HepG2 (cell line): ENCODE data around the gene ERVMER34-1. TPM values are rescaled to one million over a fixed set of nuclear protein-coding genes. Genes with fewer than 3 reads are reported as not detected.
A peak's percentile ranks its signal among the peaks of the same experiment; 100 is the strongest.

Source experiments
- ATAC-seq: fragments of 200-7000 bp; cut with Tn5 transposase; 3 replicates; pipeline ENCODE4 v1.9.1; 2020; ENCODE audit warnings: mild to moderate bottlenecking, moderate library complexity
- Bru-seq: library from RNA; stranded (reverse); fragments of 400-500 nt; gene quantifications from one replicate; lab custom pipeline; 2021; lab: Mats Ljungman, UMichigan
- BruChase-seq, 2 experiments: library from RNA; stranded (reverse); fragments of 400-500 nt; gene quantifications; one replicate each; lab custom pipeline; 2021; lab: Mats Ljungman, UMichigan
- BruUV-seq: library from RNA; stranded (reverse); fragments of 400-500 nt; replicated peaks from 2 replicates; lab custom pipeline; 2021; lab: Mats Ljungman, UMichigan
- CTCF ChIA-PET: fragments of 300-600 bp; formaldehyde crosslinking; extraction: SDS; loops from one replicate; lab custom pipeline; 2021; ENCODE audit warnings: low total read pairs, inconsistent platforms, low intra/inter-chr PET ratio; lab: Yijun Ruan, JAX
- POLR2A ChIA-PET: fragments of 350-600 bp; sonication (Branson Sonifier 250); formaldehyde crosslinking; loops from one replicate; lab custom pipeline; 2020; ENCODE audit warnings: antibody characterized with exemption, inconsistent platforms; lab: Yijun Ruan, JAX
- DNase-seq: peaks from one replicate; pipeline ENCODE4 v3.0.0-alpha.2; 2015; ENCODE audit warnings: low spot score
- FAIRE-seq: peaks from 3 replicates; lab custom pipeline; 2011; peaks lifted over from hg19 to GRCh38; lab: Jason Lieb, UNC
- H2AFZ ChIP-seq: one replicate; pipeline ENCODE4 v1.6.1; 2011; ENCODE audit warnings: low read length, inconsistent platforms
- H3K27ac ChIP-seq: fragments of 300-600 bp; 3 replicates; pipeline ENCODE4 v1.8.0; 2011; ENCODE audit warnings: mixed run types, mild to moderate bottlenecking, mixed read lengths, low read length, inconsistent platforms; ENCODE audit not compliant: insufficient read depth; ENCODE audit errors: extremely low read length
- H3K27me3 ChIP-seq, 2 experiments: fragments of 200-600 bp in 1 of 2; 2 replicates in 1 of 2; 3 replicates in 1 of 2; pipeline versions ENCODE4 v1.6.0 to v1.8.0; 2011; ENCODE audit warnings: low read length in 2 of 2, mild to moderate bottlenecking in 2 of 2, moderate library complexity in 2 of 2, inconsistent platforms in 1 of 2; ENCODE audit not compliant: insufficient read depth in 2 of 2, control insufficient read depth in 1 of 2
- H3K36me3 ChIP-seq, 2 experiments: fragments of 200-600 bp in 1 of 2; replicated peaks in 1 of 2; 2 replicates in 1 of 2; 3 replicates in 1 of 2; pipeline versions ENCODE4 v1.5.1 to v1.8.0; 2011; ENCODE audit warnings: low read length in 2 of 2, inconsistent platforms in 1 of 2; ENCODE audit not compliant: insufficient read depth in 2 of 2, control insufficient read depth in 1 of 2
- H3K4me1 ChIP-seq: 2 replicates; pipeline ENCODE4 v1.5.1; 2012; ENCODE audit warnings: low read length, inconsistent platforms; ENCODE audit not compliant: insufficient read depth
- H3K4me2 ChIP-seq: 2 replicates; pipeline ENCODE4 v1.6.0; 2011; ENCODE audit warnings: low read depth, low read length, inconsistent platforms
- H3K4me3 ChIP-seq, 3 experiments: fragments of 200-600 bp in 1 of 3; sonication (generic), shearing (Covaris generic) in 1 of 3; replicated peaks in 1 of 3; 2 replicates each; pipeline ENCODE4 v1.5.1; 2011 to 2016; ENCODE audit warnings: low read length in 3 of 3, inconsistent platforms in 2 of 3, low read depth in 2 of 3, mild to moderate bottlenecking in 2 of 3, control low read depth in 1 of 3, mixed read lengths in 1 of 3; ENCODE audit not compliant: insufficient read depth in 1 of 3
- H3K79me2 ChIP-seq: one replicate; pipeline ENCODE4 v1.6.1; 2011; ENCODE audit warnings: low read length, inconsistent platforms; ENCODE audit not compliant: insufficient read depth
- H3K9ac ChIP-seq: 2 replicates; pipeline ENCODE4 v1.6.0; 2011; ENCODE audit warnings: mild to moderate bottlenecking, low read depth, low read length, inconsistent platforms; ENCODE audit not compliant: insufficient read depth
- H3K9me3 ChIP-seq: 2 replicates; pipeline ENCODE4 v1.5.1; 2012; ENCODE audit warnings: mild to moderate bottlenecking, low read length
- H4K20me1 ChIP-seq: 2 replicates; pipeline ENCODE4 v1.6.0; 2011; ENCODE audit warnings: inconsistent platforms, mild to moderate bottlenecking, low read length, moderate library complexity; ENCODE audit not compliant: insufficient read depth
- GABPB1 ChIP-seq: IDR thresholded peaks from 2 replicates; pipeline ENCODE4 v1.6.1; 2016; ENCODE audit warnings: mild to moderate bottlenecking, missing genetic modification reagents, moderate library complexity, missing compliant biosample characterization
- MLX ChIP-seq: IDR thresholded peaks from 2 replicates; pipeline ENCODE4 v1.6.1; 2016
- POLR2AphosphoS5 ChIP-seq: IDR thresholded peaks from 2 replicates; pipeline ENCODE4 v1.6.1; 2012; ENCODE audit warnings: low read depth, low read length
- SKIL ChIP-seq: sonication (generic); formaldehyde crosslinking; IDR thresholded peaks from 2 replicates; pipeline ENCODE4 v1.8.0; 2022; ENCODE audit warnings: missing genetic modification reagents, mild to moderate bottlenecking, moderate library complexity, borderline replicate concordance
- SNAPC2 ChIP-seq: sonication (generic); formaldehyde crosslinking; IDR thresholded peaks from 2 replicates; pipeline ENCODE4 v1.8.1; 2022; ENCODE audit warnings: mild to moderate bottlenecking, missing genetic modification reagents
- ZBTB26 ChIP-seq: IDR thresholded peaks from 2 replicates; pipeline ENCODE4 v1.6.1; 2016; ENCODE audit warnings: missing compliant biosample characterization, missing genetic modification reagents, borderline replicate concordance
- ZNF264 ChIP-seq: sonication (generic); formaldehyde crosslinking; IDR thresholded peaks from 2 replicates; pipeline ENCODE4 v1.4.0; 2020; ENCODE audit warnings: missing genetic modification reagents
- ZNF577 ChIP-seq: sonication (generic); formaldehyde crosslinking; IDR thresholded peaks from 2 replicates; pipeline ENCODE4 v1.4.0; 2020; ENCODE audit warnings: mild to moderate bottlenecking, low read depth, missing genetic modification reagents, borderline replicate concordance
- ZNF687 ChIP-seq: sonication (generic); formaldehyde crosslinking; IDR thresholded peaks from 2 replicates; pipeline ENCODE4 v1.5.1; 2020; ENCODE audit warnings: mild to moderate bottlenecking, missing genetic modification reagents, moderate library complexity
- ZSCAN30 ChIP-seq: sonication (generic); formaldehyde crosslinking; IDR thresholded peaks from 2 replicates; pipeline ENCODE4 v1.5.0; 2020; ENCODE audit warnings: mild to moderate bottlenecking, missing genetic modification reagents
- WGBS: methylation state at CpG from one replicate; pipeline ENCODE4 v1.1.6; 2017; ENCODE audit warnings: low lambda C conversion rate; 5-methylcytosine and 5-hydroxymethylcytosine counted together
- in situ Hi-C: cut with HindIII; loops from 2 replicates; pipeline ENCODE4 v1.10.0; 2017; ENCODE audit warnings: low pct_unique_long_range_greater_than_20kb; ENCODE audit not compliant: extremely low pct_ligation_motif_present
- intact Hi-C: fragments of 100-400 bp; cut with micrococcal nuclease; formaldehyde crosslinking; loops from one replicate; pipeline ENCODE4 v1.10.0; 2022; ENCODE audit not compliant: unreplicated experiment
- long read RNA-seq, 2 experiments: library from RNA in 1 of 2; library from polyadenylated mRNA in 1 of 2; stranded (forward) in 1 of 2; unstranded in 1 of 2; transcript quantifications; one replicate each; pipeline ENCODE4 v2.0.0, GENCODE V29; 2019 to 2022
- polyA minus RNA-seq, 3 experiments: library from RNA; depleted of rRNA, polyadenylated mRNA; stranded (reverse); fragments of >200 nt; gene quantifications; 2 replicates each; pipeline ENCODE4 v1.2.3, GENCODE V29; 2011; ENCODE audit warnings: low replicate concordance in 1 of 3
- polyA plus RNA-seq, 8 experiments: library from polyadenylated mRNA; depleted of rRNA in 3 of 8; stranded (reverse) in 7 of 8; unstranded in 1 of 8; fragments of >200 nt; fragmentation: Illumina TruSeq in 4 of 8; extraction: Trizol in 4 of 8; gene quantifications; 2 replicates each; pipeline versions ENCODE4 v1.2.1 to v1.2.3, GENCODE V29; 2011 to 2016; ENCODE audit warnings: low read depth in 4 of 8, missing spikeins in 1 of 8, mixed read lengths in 1 of 8; ENCODE audit not compliant: insufficient read depth in 1 of 8
- total RNA-seq, 5 experiments: library from RNA; depleted of rRNA; stranded (reverse); fragments of >200 nt; fragmentation: Illumina TruSeq; extraction: Trizol; gene quantifications; 2 replicates each; pipeline ENCODE4 v1.2.3, GENCODE V29; 2016; ENCODE audit warnings: low read depth in 1 of 5

The ERVMER34-1 gene
- total RNA-seq (2016; rRNA removed; fragmentation: Illumina TruSeq; extraction: Trizol) (0.24 and 0.35 TPM in 2 replicates), polyA plus RNA-seq (2011; rRNA removed) (0.03 and 0.04 TPM in 2 replicates), polyA minus RNA-seq (2011; rRNA and poly(A)+ RNA removed; ENCODE audit: low replicate concordance) (not detected in 2 replicates), Bru-seq, nascent RNA (percentile 9 among the genes with signal in this experiment), BruChase-seq, experiment 1, labeled RNA remaining after a 6-hour chase (percentile 31 among the genes with signal in this experiment), BruChase-seq, experiment 2, labeled RNA remaining after a 2-hour chase (percentile 22 among the genes with signal in this experiment)
- not detected in 2 replicates for total RNA-seq (2016; cell fraction: cytosol; rRNA removed; fragmentation: Illumina TruSeq; extraction: Trizol; ENCODE audit: low read depth)
- 0.19 and 0.40 TPM in 2 replicates for total RNA-seq (2016; cell fraction: insoluble cytoplasmic fraction; rRNA removed; fragmentation: Illumina TruSeq; extraction: Trizol)
- 0.15 and 0.24 TPM in 2 replicates for total RNA-seq (2016; cell fraction: membrane; rRNA removed; fragmentation: Illumina TruSeq; extraction: Trizol)
- 0.12 TPM in 1 of 2 replicates, not detected in the other for total RNA-seq (2016; cell fraction: nucleus; rRNA removed; fragmentation: Illumina TruSeq; extraction: Trizol)
- polyA plus RNA-seq (2011; cell fraction: cytosol; rRNA removed) = 0.03 and 0.05 TPM in 2 replicates
- polyA plus RNA-seq (2011; cell fraction: nucleus; rRNA removed) = not detected in 2 replicates
- polyA plus RNA-seq (2012) = 0.04 and 0.05 TPM in 2 replicates
- polyA plus RNA-seq (2016; cell fraction: cytosol; fragmentation: Illumina TruSeq; extraction: Trizol; ENCODE audit: low read depth) = 0.10 and 0.12 TPM in 2 replicates
- polyA plus RNA-seq (2016; cell fraction: insoluble cytoplasmic fraction; fragmentation: Illumina TruSeq; extraction: Trizol; ENCODE audit: low read depth) = 0.15 and 0.25 TPM in 2 replicates
- 0.13 and 0.14 TPM in 2 replicates for polyA plus RNA-seq (2016; cell fraction: membrane; fragmentation: Illumina TruSeq; extraction: Trizol; ENCODE audit: low read depth)
- 0.44 TPM in 1 of 2 replicates, not detected in the other for polyA plus RNA-seq (2016; cell fraction: nucleus; fragmentation: Illumina TruSeq; extraction: Trizol; ENCODE audit: insufficient read depth, low read depth)
- not detected in 2 replicates for polyA minus RNA-seq (2011; cell fraction: cytosol; rRNA and poly(A)+ RNA removed)
- polyA minus RNA-seq (2011; cell fraction: nucleus; rRNA and poly(A)+ RNA removed) = 0.12 TPM in 1 of 2 replicates, not detected in the other
- long read RNA-seq, experiment 1 = 0 reads
- long read RNA-seq, experiment 2 = 0 reads

GRCh38 chr4:52750819-52751486 lies at the start of gene ERVMER34-1:
TSS of gene ERVMER34-1 (minus strand) at chr4:52751425. CDS start at chr4:52745520, 5,905 bp downstream.
- intact Hi-C loops = no loop called here
- TF ChIP-seq GABPB1 (peak; percentile 44; the same call in 1 of the 2 replicates), ZSCAN30 (CRISPR knock-in tag) (no peak), ZNF264 (no peak), SNAPC2 (CRISPR knock-in tag) (no peak), ZNF577 (no peak), ZNF687 (CRISPR knock-in tag) (peak; percentile 75), ZBTB26 (CRISPR knock-in tag) (no peak), POLR2AphosphoS5 (no peak), SKIL (CRISPR knock-in tag) (no peak), MLX (CRISPR knock-in tag) (no peak)

More at GRCh38 chr4:52750819-52751486, at the start of gene ERVMER34-1:
- 12% methylated on average over 23 of the region's 61 CpGs for WGBS
- FAIRE-seq = no peak
- Histone ChIP-seq H3K9ac (no peak within 1 kb of the TSS), H3K9me3 (no peaks in the 10 kb centered on the region), H3K4me1 (0 out of 2 replicates have a peak, but pooled peaks cover 6% of the 10 kb centered on the region), H3K36me3 (no peaks in the 10 kb centered on the region), H3K4me2 (peak within 1 kb of the TSS; percentile 63), H3K27ac (no peak within 1 kb of the TSS), H3K27me3 (peaks cover 3 to 15% of the 10 kb centered on the region in 2 experiments; a peak in 4 of 5 replicates), H3K79me2 (no peaks in the 10 kb centered on the region), H4K20me1 (no peaks in the 10 kb centered on the region), H2AFZ (no peak within 1 kb of the TSS), H3K4me3 (peak within 1 kb of the TSS in 2 of 3 experiments; percentile 31 to 53; a peak in 3 of 6 replicates)
- in situ Hi-C loops = no loop called here
- POLR2A ChIA-PET = no interaction called here
- no peak for DNase-seq
- peak; percentile 91 for ATAC-seq
- no TSS peak for BruUV-seq
- CTCF ChIA-PET = no interaction called here
